Measurements from ENCODE around the gene ODAPH.

DNA sequence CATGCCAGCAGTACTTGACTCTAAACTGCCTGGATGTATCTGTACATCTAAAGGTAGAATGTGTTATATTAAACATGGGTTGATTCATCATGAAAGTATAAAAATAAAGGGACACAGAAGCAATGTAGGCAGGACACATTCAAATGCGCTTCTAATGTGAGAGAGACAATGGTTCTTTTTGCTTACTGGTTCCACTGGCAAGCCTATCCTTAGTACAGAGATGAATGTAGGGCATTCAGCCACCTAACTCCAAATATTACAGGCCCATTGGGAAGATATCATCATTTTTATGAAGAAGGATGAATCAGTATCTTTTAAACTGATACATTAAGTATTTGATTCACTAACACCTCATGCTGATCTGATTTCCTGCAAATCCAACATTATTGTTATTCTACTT is 56.4 kb downstream of the ODAPH start:
- TF ChIP-seq, protein P1, sequence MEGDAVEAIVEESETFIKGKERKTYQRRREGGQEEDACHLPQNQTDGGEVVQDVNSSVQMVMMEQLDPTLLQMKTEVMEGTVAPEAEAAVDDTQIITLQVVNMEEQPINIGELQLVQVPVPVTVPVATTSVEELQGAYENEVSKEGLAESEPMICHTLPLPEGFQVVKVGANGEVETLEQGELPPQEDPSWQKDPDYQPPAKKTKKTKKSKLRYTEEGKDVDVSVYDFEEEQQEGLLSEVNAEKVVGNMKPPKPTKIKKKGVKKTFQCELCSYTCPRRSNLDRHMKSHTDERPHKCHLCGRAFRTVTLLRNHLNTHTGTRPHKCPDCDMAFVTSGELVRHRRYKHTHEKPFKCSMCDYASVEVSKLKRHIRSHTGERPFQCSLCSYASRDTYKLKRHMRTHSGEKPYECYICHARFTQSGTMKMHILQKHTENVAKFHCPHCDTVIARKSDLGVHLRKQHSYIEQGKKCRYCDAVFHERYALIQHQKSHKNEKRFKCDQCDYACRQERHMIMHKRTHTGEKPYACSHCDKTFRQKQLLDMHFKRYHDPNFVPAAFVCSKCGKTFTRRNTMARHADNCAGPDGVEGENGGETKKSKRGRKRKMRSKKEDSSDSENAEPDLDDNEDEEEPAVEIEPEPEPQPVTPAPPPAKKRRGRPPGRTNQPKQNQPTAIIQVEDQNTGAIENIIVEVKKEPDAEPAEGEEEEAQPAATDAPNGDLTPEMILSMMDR (IDR thresholded peaks at IDR 0.05), result no peak
- TF ChIP-seq POLR2A (IDR thresholded peaks at IDR 0.05), result no peak

Data from esophagus squamous epithelium (tissue), 4 donors.